ENCODE results near the gene HYAL3.
"Not testable (repeated sequence)": the region's sequence is repeated elsewhere in the genome, so short reads cannot be mapped to it uniquely, and the experiment has no call there.

HYAL3 gene

DNA sequence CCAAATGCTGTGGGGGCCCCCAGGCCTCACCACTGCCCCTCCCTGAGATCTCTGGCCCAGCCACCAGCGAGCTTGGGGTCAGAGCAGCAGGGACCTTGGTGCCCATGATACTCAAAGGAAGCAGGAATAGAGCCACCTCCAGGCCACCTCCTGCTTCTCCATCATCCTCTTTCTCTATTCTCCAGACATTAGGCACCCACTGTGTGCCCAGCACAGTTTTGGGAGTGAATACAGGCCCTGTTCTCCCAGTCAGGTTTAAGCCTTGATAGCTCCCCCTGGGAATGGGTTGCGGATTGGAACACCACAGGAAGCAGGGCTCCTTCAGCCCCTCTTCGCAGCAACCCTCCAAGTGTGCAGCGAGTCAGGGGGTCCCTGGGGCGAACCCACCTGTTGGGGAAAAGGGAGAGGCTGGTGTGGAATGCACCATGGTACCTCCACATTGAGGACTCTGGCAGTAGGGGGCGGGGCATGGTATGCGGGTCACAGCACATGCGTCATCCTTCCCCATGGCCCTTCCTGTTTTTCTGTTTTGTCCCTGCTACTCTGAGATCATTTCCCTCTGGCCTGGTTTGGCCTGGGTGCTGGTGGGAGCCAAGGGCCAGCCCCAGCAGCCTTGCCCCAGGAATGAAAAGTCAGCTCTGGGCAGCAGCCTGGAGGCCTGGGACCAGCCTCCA is 44.5 kb downstream of the HYAL3 start:
- DNase-seq, result no peak

DNA sequence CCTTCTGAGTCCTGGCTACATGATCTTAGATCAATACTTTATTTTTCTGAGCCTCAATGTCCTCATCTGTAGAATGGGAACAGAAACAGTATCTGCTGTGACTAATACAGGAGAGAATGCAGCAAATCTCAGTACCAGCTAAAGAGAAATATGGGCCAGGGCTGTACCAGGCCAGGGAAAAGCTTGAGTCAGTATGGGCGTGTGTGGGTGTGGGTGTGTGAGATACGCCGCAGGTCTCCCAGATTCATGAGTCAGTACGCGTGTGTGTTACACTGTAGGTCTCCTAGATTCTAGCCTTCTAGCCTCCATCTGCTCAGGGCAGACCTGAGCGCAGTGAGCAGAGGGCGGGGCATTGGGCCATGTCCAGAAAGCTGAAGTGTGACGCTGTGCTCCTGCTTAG is 48.0 kb downstream of the HYAL3 start:
- no peak for DNase-seq

DNA sequence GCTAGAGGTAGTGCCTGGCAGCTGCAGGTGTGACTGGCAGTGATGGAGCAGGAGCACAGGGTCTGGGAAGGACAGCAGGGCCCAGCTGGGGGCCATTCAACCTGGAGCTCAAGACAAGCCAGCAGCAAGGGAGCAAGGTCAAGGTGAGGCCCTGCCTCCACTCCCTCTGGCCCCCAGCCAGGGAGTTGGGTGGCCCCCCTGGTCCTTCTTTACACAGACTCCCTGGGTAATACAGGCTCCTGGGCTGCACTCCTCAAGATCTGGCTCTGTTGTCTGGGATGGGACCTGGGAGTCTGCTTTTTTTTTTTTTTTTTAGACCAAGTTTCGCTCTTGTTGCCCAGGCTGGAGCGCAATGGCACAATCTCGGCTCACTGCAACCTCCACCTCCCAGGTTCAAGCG is 48.7 kb downstream of the HYAL3 start:
- DNase-seq, result no peak

DNA sequence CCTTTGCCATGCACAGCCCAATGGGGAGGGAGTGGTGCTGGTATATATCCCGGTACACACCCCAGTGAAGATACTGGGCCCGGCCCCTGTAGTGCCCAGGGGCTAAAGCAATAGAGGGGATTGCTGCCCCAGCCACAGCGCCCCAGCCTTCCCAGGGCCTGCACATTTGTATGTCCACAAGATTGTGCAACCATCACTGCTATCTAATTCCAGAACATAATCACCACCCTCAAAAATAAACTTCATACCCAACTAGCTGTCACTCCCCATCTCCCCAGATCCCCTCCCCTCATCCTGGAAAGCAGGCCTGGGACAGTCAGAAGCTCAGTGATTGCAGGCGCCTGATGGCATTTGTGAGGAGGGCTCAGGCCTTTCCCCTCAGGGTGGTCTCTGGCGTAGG is 49.7 kb downstream of the HYAL3 start:
- DNase-seq, result no peak

DNA sequence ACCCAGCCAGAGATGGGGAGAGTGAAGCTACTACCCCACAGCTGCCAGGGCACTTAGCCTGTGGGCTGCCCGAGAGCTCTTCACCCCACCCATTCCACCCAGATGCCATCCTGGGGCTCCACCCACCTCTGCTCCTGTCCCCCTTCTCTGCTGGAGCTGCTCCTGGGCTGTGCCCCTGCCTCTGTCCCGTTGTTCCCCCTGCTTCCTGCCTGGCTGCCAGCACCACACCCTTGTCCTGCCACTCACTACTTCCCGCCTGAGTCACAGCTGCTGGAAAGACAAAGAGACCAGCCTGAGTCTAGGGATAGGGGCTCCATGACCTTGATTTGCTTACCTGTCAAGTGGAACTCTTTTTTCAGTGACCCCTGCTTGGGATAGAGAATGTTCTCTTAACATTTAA is 50.8 kb downstream of the HYAL3 start:
- peak; percentile 44 for DNase-seq

DNA sequence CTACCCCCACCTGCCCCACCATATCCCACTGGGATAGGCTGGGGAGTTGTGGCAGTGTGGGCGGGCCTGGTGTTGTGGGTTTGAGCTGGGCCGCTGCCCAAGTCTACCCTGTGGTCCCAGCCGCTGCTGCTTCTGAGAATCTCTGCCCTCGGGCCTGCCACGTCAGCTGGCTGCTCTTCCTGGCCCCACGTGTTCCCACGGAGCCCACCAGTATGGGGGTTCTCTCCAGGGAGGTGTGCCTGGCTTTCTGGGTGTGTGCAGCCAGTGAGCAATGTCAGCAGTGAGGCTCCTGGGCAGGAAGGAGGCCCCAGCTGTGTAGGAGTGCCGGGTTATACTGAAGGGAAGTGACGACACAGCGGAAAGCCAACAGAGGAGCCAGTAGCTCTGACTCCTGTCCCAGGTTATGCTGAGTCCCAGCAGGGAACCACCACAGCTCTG is 52.7 kb downstream of the HYAL3 start:
- no peak for DNase-seq

DNA sequence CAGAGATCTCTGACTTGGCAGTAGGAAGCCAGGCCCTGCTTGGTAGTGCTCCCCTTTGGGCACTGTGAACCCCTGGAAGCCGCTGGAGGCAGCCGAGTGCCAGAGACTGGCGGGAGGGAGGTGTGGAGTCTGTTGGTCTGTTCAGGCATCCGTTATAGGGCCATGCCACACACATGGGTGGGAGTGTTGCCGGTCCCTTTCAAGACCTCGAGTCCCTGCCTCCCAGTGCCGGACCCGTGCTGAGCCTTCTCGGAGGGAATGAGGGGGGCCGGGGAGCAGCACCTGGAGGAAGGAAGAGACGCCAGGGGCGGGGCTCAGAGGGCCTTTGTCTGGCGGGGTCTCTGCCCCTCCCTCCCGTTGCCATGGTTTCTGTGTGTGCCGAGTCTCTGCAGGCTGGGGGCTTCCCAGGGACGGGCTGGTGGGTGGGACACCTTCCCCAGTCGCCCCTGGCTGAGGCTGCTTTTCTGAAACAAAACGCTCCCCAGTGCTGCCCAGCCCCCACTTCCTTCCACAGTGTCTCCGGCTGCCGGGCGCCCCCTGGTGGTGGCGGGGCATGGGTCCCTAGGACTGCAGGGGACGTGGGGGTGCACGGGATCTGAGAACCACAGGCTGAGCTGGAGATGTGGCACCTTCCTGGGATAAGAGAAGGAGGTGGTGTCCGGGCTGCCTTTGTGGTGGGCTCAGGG is 53.2 kb downstream of the HYAL3 start:
- peak; percentile 52 for DNase-seq

DNA sequence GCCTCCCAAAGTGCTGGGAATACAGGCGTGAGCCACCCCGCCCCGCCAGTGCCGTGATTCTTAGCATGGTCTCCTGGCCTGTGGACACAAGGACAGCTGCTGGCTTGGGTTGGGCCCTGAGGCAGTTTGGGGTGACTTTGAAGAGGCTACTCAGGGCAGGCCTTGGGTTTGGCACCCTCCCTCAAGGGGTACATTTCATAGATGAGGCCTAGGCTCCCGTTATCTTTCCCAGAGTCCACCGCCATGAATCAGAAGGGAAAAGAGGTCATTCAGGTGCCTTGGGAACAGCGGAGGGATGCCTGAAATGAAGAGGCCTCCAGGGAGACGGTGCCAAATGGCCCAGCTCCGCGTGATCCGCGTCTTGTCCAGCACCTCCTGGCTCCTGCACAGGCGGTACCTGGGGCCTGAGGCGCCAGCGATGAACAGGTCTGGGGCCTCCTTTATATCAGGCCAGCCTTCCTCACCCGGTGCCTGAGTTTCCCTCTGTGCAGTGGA is 53.9 kb downstream of the HYAL3 start:
- DNase-seq, result no peak

DNA sequence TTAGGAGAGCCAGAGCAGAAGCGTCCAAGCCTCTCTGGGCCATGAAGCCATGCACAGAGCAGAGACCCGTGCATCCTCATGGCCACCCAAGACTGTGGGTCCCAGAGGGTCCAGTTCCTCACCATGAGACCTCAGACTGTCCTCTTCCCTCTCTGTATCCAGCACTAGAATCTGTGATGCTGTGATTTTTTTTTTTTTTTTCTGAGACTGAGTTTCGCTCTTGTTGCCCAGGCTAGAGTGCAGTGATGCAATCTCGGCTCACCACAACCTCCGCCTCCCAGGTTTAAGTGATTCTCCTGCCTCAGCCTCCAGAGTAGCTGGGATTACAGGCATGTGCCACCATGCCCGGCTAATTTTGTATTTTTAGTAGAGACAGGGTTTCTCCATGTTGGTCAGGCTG is 54.4 kb downstream of the HYAL3 start:
- DNase-seq, result not testable (repeated sequence)

DNA sequence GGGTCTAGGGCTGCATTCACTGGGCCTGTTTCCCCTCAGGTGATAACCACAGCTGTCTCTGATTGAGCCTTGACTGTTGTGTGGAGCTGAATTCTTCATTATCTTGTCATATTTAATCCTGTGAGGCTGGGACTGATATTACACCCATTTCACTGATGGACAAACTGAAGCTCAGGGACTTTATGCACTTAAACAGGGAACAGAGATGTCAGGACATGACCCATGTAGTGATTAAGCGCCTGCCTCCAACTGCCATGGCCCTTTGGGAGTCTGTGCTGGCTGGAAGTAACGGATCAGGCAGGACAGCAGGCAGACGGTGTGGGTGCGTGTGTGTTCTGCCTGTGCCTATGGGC is 55.7 kb downstream of the HYAL3 start:
- DNase-seq, result no peak

DNA sequence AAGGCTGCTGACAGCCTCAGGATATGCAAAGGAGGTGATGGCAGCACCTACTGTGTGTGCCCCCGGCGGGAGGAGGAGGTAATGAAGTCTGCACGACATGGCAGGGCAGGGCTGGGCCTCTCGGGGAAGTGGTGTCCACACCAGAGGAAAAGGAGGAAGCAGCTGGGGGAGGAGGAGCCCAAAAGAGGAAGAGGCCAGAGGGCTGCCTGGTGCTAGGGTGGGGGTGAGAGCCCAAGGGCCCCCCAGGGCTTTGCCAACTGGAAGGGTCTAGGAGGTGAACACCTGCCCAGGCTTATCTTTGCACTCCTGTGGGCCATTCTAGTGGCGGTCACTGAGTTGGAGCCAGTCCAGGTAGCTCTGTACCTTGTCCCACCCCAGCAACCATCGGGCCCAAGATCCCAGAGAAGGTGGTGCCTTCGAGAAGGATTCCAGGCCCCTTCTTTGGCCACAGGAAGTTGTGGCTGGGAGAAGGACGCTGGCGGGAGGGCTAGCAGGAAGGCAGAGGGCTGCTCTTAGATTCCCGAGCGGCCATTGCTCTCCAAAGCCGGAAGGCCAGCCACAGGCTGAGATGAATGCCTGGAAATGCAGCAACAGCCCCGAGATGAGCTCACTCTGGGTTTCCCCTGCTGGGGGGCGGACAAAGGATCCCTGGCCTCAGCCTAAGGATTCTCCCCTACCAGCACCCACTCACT is 56.2 kb downstream of the HYAL3 start:
- no peak for DNase-seq

Measured in DMS79 treated with DMSO at 0.1 percent for 48 hours (cell line).